ENCODE data around the gene CTBS.

Gene CTBS

DNA sequence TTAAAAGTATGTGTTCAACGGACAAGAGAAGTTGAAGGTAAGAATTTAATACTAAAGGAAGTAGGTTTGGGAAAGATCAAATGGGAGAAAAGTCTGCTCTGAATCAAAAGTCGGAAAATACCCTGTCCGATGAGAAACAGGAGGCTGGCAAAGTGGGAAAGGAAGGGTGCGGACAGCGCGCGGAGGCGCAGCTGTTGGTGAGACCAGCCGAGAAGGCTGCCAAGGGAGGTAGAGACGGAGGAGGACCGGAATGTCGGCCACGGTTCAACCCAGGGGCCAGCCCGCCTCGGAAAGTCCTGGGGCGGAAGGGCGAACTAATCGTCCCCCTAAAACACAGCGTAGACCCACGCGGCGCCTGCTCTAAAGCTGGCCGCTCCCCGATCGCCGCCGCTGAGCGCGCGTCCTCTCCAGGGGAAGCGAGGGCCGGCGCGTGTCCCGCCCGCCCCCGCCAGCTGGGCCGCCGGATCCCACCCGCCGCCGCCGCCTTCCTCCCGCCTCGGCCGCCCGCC is 68.7 kb downstream of the CTBS start:
- peak; percentile 17 for DNase-seq

DNA sequence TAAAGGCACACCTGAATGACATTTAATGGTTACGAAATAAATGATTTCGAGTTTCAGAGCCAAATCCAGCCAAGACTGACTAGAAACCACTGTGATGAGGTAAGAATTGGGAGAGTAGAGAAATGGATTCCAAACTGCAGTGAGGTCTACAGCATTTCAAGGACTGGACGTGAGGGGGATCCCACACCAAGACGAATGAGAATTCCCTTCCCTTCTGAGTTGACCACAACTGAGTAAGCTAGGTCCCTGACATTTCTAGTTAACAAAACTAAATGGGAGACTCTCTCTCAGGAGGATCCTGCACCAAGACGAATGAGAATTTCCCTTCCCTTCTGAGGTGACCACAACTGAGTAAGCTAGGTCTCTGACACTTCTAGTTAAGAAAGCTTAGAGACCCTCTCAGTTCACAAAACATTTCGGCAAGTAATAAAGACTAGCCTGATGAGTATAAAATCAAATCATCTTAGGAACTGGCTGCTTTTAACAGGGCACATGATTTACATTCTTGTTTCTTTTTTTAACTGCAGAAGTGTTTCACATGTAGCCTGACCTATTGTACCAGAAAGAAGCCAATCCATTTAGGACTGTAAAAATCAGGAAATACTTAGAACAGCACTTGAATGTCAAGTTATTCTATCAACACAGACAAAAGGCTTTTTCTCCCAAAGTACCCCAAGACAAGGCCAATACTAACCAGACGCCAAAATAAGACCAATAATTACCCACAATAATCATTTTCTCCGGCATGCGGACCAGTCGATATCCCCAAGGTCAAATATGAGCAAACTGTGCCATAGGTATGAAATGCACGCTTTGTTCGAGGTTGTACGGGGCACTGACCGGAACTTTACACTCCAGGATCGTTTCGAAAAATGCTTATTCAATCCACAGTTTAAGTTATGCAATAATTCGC is 69.4 kb downstream of the CTBS start:
- no peak for DNase-seq

DNA sequence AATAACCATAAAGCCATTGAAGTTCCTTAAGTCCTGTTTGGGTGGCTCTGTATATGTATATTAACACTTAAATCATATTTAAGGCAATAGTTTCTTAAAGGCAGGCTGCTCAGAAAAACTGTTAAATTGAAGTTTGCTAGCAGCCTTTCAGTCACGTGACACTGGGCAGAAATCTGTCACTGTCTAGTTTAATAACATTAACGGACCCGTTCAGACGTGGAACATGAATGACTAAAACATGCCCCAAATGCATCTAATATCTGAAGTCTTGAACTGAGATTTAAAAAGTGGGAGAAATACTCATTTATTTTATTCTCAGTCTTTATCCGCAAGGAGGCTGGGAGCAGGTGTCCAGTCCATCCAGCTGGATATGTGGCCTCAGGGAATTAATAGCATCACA is 71.3 kb downstream of the CTBS start:
- DNase-seq: no peak

Measured in 8988T (cell line).